ENCODE results near the gene GATAD2B. TPM values are rescaled to one million over a fixed set of nuclear protein-coding genes. Genes with fewer than 3 reads are reported as not detected.

Gene GATAD2B
- polyA plus RNA-seq, 1 donor from 2014 or later: 12.8 TPM

DNA sequence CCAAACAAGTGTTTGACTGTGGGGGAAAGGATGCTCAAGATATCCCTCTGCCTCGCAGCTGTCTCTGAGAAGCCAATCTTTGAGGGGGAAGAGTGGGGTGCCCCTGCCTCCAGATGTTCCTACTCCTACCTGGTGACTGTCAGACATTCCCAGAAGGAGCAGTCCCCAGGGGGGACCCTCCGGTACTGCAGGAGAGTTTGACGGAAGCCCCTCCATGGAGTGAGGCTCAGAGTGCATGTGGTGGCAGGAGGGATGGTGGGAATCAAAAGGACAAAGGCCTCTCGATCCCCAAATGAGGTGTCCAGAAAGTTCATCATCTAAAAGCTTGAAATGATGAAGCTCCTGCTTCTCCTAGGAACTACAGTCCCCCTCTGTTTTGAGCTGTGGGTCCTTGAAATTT is 142.2 kb downstream of the GATAD2B start:
- Histone ChIP-seq H4K20me1 (ENCODE audit: insufficient read depth) (no peaks in the 10 kb centered on the region), H3K9me2 (ENCODE audit: insufficient read depth, low read length) (no peaks in the 10 kb centered on the region)

DNA sequence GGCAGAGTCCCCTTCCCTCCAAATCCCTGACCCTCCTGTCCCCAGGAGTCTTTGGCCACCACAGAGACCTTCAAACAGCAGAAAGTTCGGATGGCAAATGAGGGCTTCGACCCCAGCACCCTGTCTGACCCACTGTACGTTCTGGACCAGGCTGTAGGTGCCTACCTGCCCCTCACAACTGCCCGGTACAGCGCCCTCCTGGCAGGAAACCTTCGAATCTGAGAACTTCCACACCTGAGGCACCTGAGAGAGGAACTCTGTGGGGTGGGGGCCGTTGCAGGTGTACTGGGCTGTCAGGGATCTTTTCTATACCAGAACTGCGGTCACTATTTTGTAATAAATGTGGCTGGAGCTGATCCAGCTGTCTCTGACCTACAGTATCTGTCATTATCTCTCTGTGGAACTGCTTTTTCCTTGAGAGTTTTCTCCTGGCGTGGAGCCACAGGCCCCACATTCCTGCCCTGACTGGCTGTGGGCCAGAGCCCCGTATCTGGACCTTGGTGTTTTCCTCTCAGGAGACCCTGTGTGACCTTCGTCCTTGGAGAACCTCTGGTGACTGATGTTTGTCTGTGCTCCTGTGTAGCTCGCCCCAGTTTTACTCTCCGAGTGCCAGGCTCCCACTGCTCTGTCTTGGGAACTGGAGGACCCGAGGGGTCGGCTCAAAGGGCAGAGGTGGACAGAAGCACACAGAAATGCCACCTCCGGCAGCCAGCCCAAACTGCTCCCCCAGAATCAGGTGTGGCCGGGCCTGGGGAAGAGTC is 142.8 kb downstream of the GATAD2B start:
- H2AFZ ChIP-seq (ENCODE audit: low read depth, low read length): no peak overlapping the region
- TF ChIP-seq TAF1 (IDR thresholded peaks at IDR 0.05; ENCODE audit: low read depth): no peak
- H3K27ac ChIP-seq (ENCODE audit: low read length): no peak overlapping the region

More for the DNA sequence above, 142.2 kb downstream of the GATAD2B start:
- no peaks in the 10 kb centered on the region for H3K9me3 ChIP-seq (ENCODE audit: low read length)
- no peak overlapping the region for H3K4me2 ChIP-seq (ENCODE audit: low read length)
- H3K27me3 ChIP-seq (ENCODE audit: insufficient read depth, low read depth, low read length): no peaks in the 10 kb centered on the region
- H3K36me3 ChIP-seq (ENCODE audit: insufficient read depth, low read length): no peaks in the 10 kb centered on the region
- H3K9ac ChIP-seq (ENCODE audit: low read length): no peak overlapping the region
- no peak overlapping the region for H3K27ac ChIP-seq (ENCODE audit: low read length)
- H3F3A ChIP-seq (ENCODE audit: insufficient read depth, low read length, poor library complexity, severe bottlenecking): no peaks in the 10 kb centered on the region
- H3K79me2 ChIP-seq (replicated peaks; ENCODE audit: insufficient read depth, low read length): no peaks in the 10 kb centered on the region
- TF ChIP-seq POLR2AphosphoS5 (IDR thresholded peaks at IDR 0.05) (no peak), SMC3 (conservative IDR thresholded peaks at IDR 0.05; ENCODE audit: poor library complexity) (no peak), EZH2 (IDR thresholded peaks at IDR 0.05; ENCODE audit: borderline replicate concordance, insufficient read depth, low read length, poor library complexity, severe bottlenecking) (no peak), TAF1 (IDR thresholded peaks at IDR 0.05; ENCODE audit: low read depth) (no peak), EP300 (conservative IDR thresholded peaks at IDR 0.05; ENCODE audit: poor library complexity, severe bottlenecking) (no peak)
- TF ChIP-seq, protein P1, sequence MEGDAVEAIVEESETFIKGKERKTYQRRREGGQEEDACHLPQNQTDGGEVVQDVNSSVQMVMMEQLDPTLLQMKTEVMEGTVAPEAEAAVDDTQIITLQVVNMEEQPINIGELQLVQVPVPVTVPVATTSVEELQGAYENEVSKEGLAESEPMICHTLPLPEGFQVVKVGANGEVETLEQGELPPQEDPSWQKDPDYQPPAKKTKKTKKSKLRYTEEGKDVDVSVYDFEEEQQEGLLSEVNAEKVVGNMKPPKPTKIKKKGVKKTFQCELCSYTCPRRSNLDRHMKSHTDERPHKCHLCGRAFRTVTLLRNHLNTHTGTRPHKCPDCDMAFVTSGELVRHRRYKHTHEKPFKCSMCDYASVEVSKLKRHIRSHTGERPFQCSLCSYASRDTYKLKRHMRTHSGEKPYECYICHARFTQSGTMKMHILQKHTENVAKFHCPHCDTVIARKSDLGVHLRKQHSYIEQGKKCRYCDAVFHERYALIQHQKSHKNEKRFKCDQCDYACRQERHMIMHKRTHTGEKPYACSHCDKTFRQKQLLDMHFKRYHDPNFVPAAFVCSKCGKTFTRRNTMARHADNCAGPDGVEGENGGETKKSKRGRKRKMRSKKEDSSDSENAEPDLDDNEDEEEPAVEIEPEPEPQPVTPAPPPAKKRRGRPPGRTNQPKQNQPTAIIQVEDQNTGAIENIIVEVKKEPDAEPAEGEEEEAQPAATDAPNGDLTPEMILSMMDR (IDR thresholded peaks at IDR 0.05; ENCODE audit: poor library complexity, severe bottlenecking): no peak
- no peak overlapping the region for H3K4me3 ChIP-seq (ENCODE audit: low read length)
- H2AFZ ChIP-seq (ENCODE audit: low read depth, low read length): no peak overlapping the region

DNA sequence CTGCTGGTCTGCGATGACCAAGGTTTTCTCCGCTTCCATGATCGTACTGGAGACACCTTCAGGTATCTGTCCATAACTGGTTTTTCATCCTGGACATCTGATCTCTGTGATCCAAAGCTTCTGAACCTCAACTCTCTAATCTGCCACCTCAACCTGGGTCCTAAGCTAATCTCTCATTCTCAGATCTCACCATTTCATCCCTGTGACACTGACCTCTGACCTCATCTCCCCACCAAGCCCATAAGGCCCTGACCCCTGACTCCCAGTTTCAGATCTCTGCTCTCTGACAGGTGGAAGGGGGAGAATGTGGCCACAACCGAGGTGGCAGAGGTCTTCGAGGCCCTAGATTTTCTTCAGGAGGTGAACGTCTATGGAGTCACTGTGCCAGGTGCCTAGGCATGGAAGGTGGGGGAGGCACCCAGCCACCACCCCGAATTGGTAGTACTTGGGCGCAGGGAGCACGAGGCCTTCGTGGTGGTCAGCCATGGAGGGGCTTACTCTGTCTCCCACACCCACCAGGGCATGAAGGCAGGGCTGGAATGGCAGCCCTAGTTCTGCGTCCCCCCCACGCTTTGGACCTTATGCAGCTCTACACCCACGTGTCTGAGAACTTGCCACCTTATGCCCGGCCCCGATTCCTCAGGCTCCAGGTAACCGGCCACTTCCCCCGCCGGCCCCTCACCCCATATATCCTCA is 143.8 kb downstream of the GATAD2B start:
- H3K79me2 ChIP-seq (replicated peaks; ENCODE audit: insufficient read depth, low read length): no peaks in the 10 kb centered on the region
- H3K9me3 ChIP-seq (ENCODE audit: low read length): no peaks in the 10 kb centered on the region
- H4K20me1 ChIP-seq (ENCODE audit: insufficient read depth): no peaks in the 10 kb centered on the region
- TF ChIP-seq, protein P2, sequence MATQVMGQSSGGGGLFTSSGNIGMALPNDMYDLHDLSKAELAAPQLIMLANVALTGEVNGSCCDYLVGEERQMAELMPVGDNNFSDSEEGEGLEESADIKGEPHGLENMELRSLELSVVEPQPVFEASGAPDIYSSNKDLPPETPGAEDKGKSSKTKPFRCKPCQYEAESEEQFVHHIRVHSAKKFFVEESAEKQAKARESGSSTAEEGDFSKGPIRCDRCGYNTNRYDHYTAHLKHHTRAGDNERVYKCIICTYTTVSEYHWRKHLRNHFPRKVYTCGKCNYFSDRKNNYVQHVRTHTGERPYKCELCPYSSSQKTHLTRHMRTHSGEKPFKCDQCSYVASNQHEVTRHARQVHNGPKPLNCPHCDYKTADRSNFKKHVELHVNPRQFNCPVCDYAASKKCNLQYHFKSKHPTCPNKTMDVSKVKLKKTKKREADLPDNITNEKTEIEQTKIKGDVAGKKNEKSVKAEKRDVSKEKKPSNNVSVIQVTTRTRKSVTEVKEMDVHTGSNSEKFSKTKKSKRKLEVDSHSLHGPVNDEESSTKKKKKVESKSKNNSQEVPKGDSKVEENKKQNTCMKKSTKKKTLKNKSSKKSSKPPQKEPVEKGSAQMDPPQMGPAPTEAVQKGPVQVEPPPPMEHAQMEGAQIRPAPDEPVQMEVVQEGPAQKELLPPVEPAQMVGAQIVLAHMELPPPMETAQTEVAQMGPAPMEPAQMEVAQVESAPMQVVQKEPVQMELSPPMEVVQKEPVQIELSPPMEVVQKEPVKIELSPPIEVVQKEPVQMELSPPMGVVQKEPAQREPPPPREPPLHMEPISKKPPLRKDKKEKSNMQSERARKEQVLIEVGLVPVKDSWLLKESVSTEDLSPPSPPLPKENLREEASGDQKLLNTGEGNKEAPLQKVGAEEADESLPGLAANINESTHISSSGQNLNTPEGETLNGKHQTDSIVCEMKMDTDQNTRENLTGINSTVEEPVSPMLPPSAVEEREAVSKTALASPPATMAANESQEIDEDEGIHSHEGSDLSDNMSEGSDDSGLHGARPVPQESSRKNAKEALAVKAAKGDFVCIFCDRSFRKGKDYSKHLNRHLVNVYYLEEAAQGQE (IDR thresholded peaks at IDR 0.05; ENCODE audit: borderline replicate concordance): no peak
- TF ChIP-seq EP300 (conservative IDR thresholded peaks at IDR 0.05; ENCODE audit: poor library complexity, severe bottlenecking) (no peak), SMC3 (conservative IDR thresholded peaks at IDR 0.05; ENCODE audit: poor library complexity) (no peak), EZH2 (IDR thresholded peaks at IDR 0.05; ENCODE audit: borderline replicate concordance, insufficient read depth, low read length, poor library complexity, severe bottlenecking) (no peak), POLR2AphosphoS5 (IDR thresholded peaks at IDR 0.05) (no peak), MXI1 (conservative IDR thresholded peaks at IDR 0.05; ENCODE audit: poor library complexity, severe bottlenecking) (no peak), TAF1 (IDR thresholded peaks at IDR 0.05; ENCODE audit: low read depth) (no peak), RAD21 (conservative IDR thresholded peaks at IDR 0.05) (no peak)
- TF ChIP-seq, protein P1 (IDR thresholded peaks at IDR 0.05; ENCODE audit: poor library complexity, severe bottlenecking): no peak
- H3K36me3 ChIP-seq (ENCODE audit: insufficient read depth, low read length): no peaks in the 10 kb centered on the region
- no peak overlapping the region for H3K4me3 ChIP-seq (ENCODE audit: low read length)
- H3K4me2 ChIP-seq (ENCODE audit: low read length): no peak overlapping the region
- H3F3A ChIP-seq (ENCODE audit: insufficient read depth, low read length, poor library complexity, severe bottlenecking): no peaks in the 10 kb centered on the region
- no peak overlapping the region for H3K27ac ChIP-seq (ENCODE audit: low read length)
- no peak overlapping the region for H3K9ac ChIP-seq (ENCODE audit: low read length)
- H2AFZ ChIP-seq (ENCODE audit: low read depth, low read length): no peak overlapping the region
- no peaks in the 10 kb centered on the region for H3K27me3 ChIP-seq (ENCODE audit: insufficient read depth, low read depth, low read length)
- H3K9me2 ChIP-seq (ENCODE audit: insufficient read depth, low read length): no peaks in the 10 kb centered on the region

More for the DNA sequence above, 142.8 kb downstream of the GATAD2B start:
- no peak overlapping the region for H3K4me2 ChIP-seq (ENCODE audit: low read length)
- no peak overlapping the region for H3K9ac ChIP-seq (ENCODE audit: low read length)
- H4K20me1 ChIP-seq (ENCODE audit: insufficient read depth): no peaks in the 10 kb centered on the region
- H3K79me2 ChIP-seq (replicated peaks; ENCODE audit: insufficient read depth, low read length): no peaks in the 10 kb centered on the region
- H3K9me3 ChIP-seq (ENCODE audit: low read length): no peaks in the 10 kb centered on the region
- no peaks in the 10 kb centered on the region for H3F3A ChIP-seq (ENCODE audit: insufficient read depth, low read length, poor library complexity, severe bottlenecking)
- no peak overlapping the region for H3K4me3 ChIP-seq (ENCODE audit: low read length)
- H3K36me3 ChIP-seq (ENCODE audit: insufficient read depth, low read length): no peaks in the 10 kb centered on the region
- H3K27me3 ChIP-seq (ENCODE audit: insufficient read depth, low read depth, low read length): no peaks in the 10 kb centered on the region
- H3K9me2 ChIP-seq (ENCODE audit: insufficient read depth, low read length): no peaks in the 10 kb centered on the region
